LHCN-M2 (cell line): ENCODE measurements around the gene NUFIP2. TPM values are rescaled to one million over a fixed set of nuclear protein-coding genes. Genes with fewer than 3 reads are reported as not detected.

Experiments
- total RNA-seq: library from RNA; depleted of rRNA; stranded (reverse); fragments of >200 nt; gene quantifications from 2 replicates; pipeline ENCODE4 v1.2.3, GENCODE V29; 2014; rRNA removed

NUFIP2 gene
- total RNA-seq, 1 experiment from 2014 or later = 34.8 TPM

Other genes with a start within 250 kb of the NUFIP2 start
- gene MYO18A, start 113.8 kb downstream of the NUFIP2 start, total RNA-seq = 39.6 and 41.7 TPM in 2 replicates
- not detected in 2 replicates for gene CRYBA1, start 47.3 kb downstream of the NUFIP2 start, total RNA-seq
- 37.9 and 42.5 TPM in 2 replicates for gene TAOK1, start 96.2 kb upstream of the NUFIP2 start, total RNA-seq